PC-9 (cell line): ENCODE measurements around the gene FAM184A. TPM values are rescaled to one million over a fixed set of nuclear protein-coding genes. Genes with fewer than 3 reads are reported as not detected.
"Not testable (repeated sequence)": the region's sequence is repeated elsewhere in the genome, so short reads cannot be mapped to it uniquely, and the experiment has no call there.

Experiments
- BruUV-seq: library from RNA; stranded (reverse); fragments of 400-500 nt; replicated peaks from 2 replicates; lab custom pipeline; 2021; lab: Mats Ljungman, UMichigan
- CTCF ChIA-PET: fragments of 300-600 bp; sonication (Branson Sonifier 250); formaldehyde crosslinking; loops from one replicate; lab custom pipeline; 2022; ENCODE audit warnings: antibody characterized with exemption; lab: Charles Lee
- POLR2A ChIA-PET: fragments of 300-600 bp; sonication (Branson Sonifier 250); formaldehyde crosslinking; loops from one replicate; lab custom pipeline; 2022; ENCODE audit warnings: antibody characterized with exemption; ENCODE audit not compliant: unreplicated experiment; lab: Charles Lee
- DNase-seq, 2 experiments: peaks; one replicate each; pipeline versions ENCODE4 v3.0.0 to v3.0.0-alpha.2; 2015 to 2022; ENCODE audit warnings: mixed read lengths in 1 of 2
- H2AFZ ChIP-seq: fragments of 200-600 bp; sonication (generic); 2 replicates; pipeline ENCODE4 v1.8.1; 2017; ENCODE audit warnings: antibody characterized with exemption
- H3F3A ChIP-seq: fragments of 200-600 bp; sonication (generic); 2 replicates; pipeline ENCODE4 v1.8.1; 2017; ENCODE audit warnings: antibody characterized with exemption, mild to moderate bottlenecking, low read depth; ENCODE audit not compliant: insufficient read depth
- H3K27ac ChIP-seq: fragments of 200-600 bp; sonication (generic); 2 replicates; pipeline ENCODE4 v1.6.1; 2016; ENCODE audit warnings: mixed run types
- H3K27me3 ChIP-seq: fragments of 200-600 bp; sonication (generic); 2 replicates; pipeline ENCODE4 v1.6.1; 2016; ENCODE audit warnings: low read depth, mixed run types; ENCODE audit not compliant: insufficient read depth
- H3K36me3 ChIP-seq: fragments of 200-600 bp; sonication (generic); 2 replicates; pipeline ENCODE4 v1.6.1; 2016; ENCODE audit warnings: low read depth, mixed run types
- H3K4me1 ChIP-seq: fragments of 200-600 bp; sonication (generic); replicated peaks from 2 replicates; pipeline ENCODE4 v1.6.1; 2016; ENCODE audit warnings: mixed run types; ENCODE audit not compliant: insufficient read depth
- H3K4me2 ChIP-seq: fragments of 200-600 bp; sonication (generic); 2 replicates; pipeline ENCODE4 v1.6.1; 2017; ENCODE audit warnings: mixed run types
- H3K4me3 ChIP-seq: fragments of 200-600 bp; sonication (generic); 2 replicates; pipeline ENCODE4 v1.6.1; 2016; ENCODE audit warnings: mixed run types
- H3K79me2 ChIP-seq: fragments of 200-600 bp; sonication (generic); 2 replicates; pipeline ENCODE4 v1.6.1; 2017; ENCODE audit warnings: low read depth, mixed run types
- H3K9me2 ChIP-seq: fragments of 200-600 bp; sonication (generic); 2 replicates; pipeline ENCODE4 v1.8.1; 2017; ENCODE audit warnings: mild to moderate bottlenecking; ENCODE audit not compliant: insufficient read depth
- H3K9me3 ChIP-seq: fragments of 200-600 bp; sonication (generic); 2 replicates; pipeline ENCODE4 v1.8.1; 2016; ENCODE audit warnings: low read depth; ENCODE audit not compliant: insufficient read depth
- H4K20me1 ChIP-seq: fragments of 200-600 bp; sonication (generic); 2 replicates; pipeline ENCODE4 v1.8.1; 2017; ENCODE audit not compliant: insufficient read depth
- CTCF ChIP-seq: fragments of 200-600 bp; sonication (generic); conservative IDR thresholded peaks from 2 replicates; pipeline ENCODE4 v1.6.1; 2017; ENCODE audit warnings: mixed run types, antibody characterized with exemption, mild to moderate bottlenecking, moderate library complexity
- EZH2 ChIP-seq: fragments of 200-600 bp; sonication (generic); IDR thresholded peaks from 2 replicates; pipeline ENCODE4 v1.8.0; 2017; ENCODE audit warnings: antibody characterized with exemption, low read depth
- intact Hi-C: fragments of 100-400 bp; cut with micrococcal nuclease; formaldehyde crosslinking; loops from one replicate; pipeline ENCODE4 v1.10.0; 2022; ENCODE audit not compliant: unreplicated experiment
- total RNA-seq: library from RNA; stranded (reverse); gene quantifications from 2 replicates; pipeline ENCODE4 v1.2.3, GENCODE V29; 2021

Gene FAM184A
- total RNA-seq, 1 experiment from 2014 or later: 0.85 TPM

- BruUV-seq: no TSS peak
- CTCF ChIA-PET: no interaction called here
- H3K4me3 ChIP-seq: no peak overlapping the region
- intact Hi-C loops: no loop called here
- no peaks in the 10 kb centered on the region for H3K36me3 ChIP-seq
- no peak overlapping the region for H2AFZ ChIP-seq
- no peaks in the 10 kb centered on the region for H3K79me2 ChIP-seq
- H4K20me1 ChIP-seq: no peaks in the 10 kb centered on the region
- H3K9me2 ChIP-seq: no peaks in the 10 kb centered on the region
- POLR2A ChIA-PET: no interaction called here
- no peak for DNase-seq
- H3F3A ChIP-seq: no peaks in the 10 kb centered on the region
- no peak overlapping the region for H3K4me2 ChIP-seq
- no peak overlapping the region for H3K27ac ChIP-seq
- TF ChIP-seq CTCF (no peak), EZH2 (no peak)
- H3K27me3 ChIP-seq: no peaks in the 10 kb centered on the region
- no peaks in the 10 kb centered on the region for H3K9me3 ChIP-seq
- H3K4me1 ChIP-seq: no peaks in the 10 kb centered on the region
Observed at GRCh38 chr6:119022796-119023195, 55.7 kb downstream of the FAM184A start.

GRCh38 chr6:119020597-119021561 lies 57.6 kb downstream of the FAM184A start:
- Histone ChIP-seq H3K4me2 (no peak overlapping the region), H3K9me2 (no peaks in the 10 kb centered on the region), H3K36me3 (no peaks in the 10 kb centered on the region), H3F3A (no peaks in the 10 kb centered on the region), H3K27ac (no peak overlapping the region), H3K4me1 (no peaks in the 10 kb centered on the region), H3K9me3 (no peaks in the 10 kb centered on the region), H2AFZ (no peak overlapping the region), H3K79me2 (no peaks in the 10 kb centered on the region), H4K20me1 (no peaks in the 10 kb centered on the region), H3K27me3 (no peaks in the 10 kb centered on the region), H3K4me3 (no peak overlapping the region)
- ChIA-PET POLR2A (no interaction called here), CTCF (no interaction called here)
- intact Hi-C loops: no loop called here
- BruUV-seq: no TSS peak
- no peak for TF ChIP-seq EZH2
- no peak for TF ChIP-seq CTCF
- DNase-seq: no peak

GRCh38 chr6:119015165-119015564 lies 63.3 kb downstream of the FAM184A start:
- intact Hi-C loops, H3F3A ChIP-seq, DNase-seq: not testable (repeated sequence)

More at GRCh38 chr6:119015165-119015564, 63.3 kb downstream of the FAM184A start:
- H2AFZ ChIP-seq, H3K9me2 ChIP-seq, H3K36me3 ChIP-seq, H4K20me1 ChIP-seq, H3K79me2 ChIP-seq, H3K4me3 ChIP-seq, CTCF ChIA-PET, H3K4me2 ChIP-seq, POLR2A ChIA-PET, H3K27me3 ChIP-seq, H3K4me1 ChIP-seq, H3K27ac ChIP-seq, H3K9me3 ChIP-seq, BruUV-seq: not testable (repeated sequence)
